Measurements from ENCODE around the gene TTC17.

The TTC17 gene

GRCh38 chr11:43358801-43359421 is at the start of gene TTC17:
Gene TTC17, plus strand, starts transcription at chr11:43358920. Its CDS starts 35 bp downstream, at chr11:43358955.
- peak within 1 kb of the TSS; percentile 95 for H2AFZ ChIP-seq (ENCODE audit: low read depth, low read length, severe bottlenecking)
- no peaks in the 10 kb centered on the region for H3F3A ChIP-seq (ENCODE audit: insufficient read depth)
- H3K4me3 ChIP-seq (ENCODE audit: insufficient read depth, low read length, poor library complexity, severe bottlenecking), result peak within 1 kb of the TSS; percentile 92
- peak within 1 kb of the TSS; percentile 89 for H3K4me2 ChIP-seq (ENCODE audit: low read depth, low read length, poor library complexity, severe bottlenecking)
- no peaks in the 10 kb centered on the region; the same call in 1 of the 2 replicates for H4K20me1 ChIP-seq (ENCODE audit: low read depth, low read length)
- H3K9me3 ChIP-seq (ENCODE audit: insufficient read depth, low read length), result no peaks in the 10 kb centered on the region
- H3K36me3 ChIP-seq (ENCODE audit: low read length), result no peaks in the 10 kb centered on the region
- peaks cover 50% of the 10 kb centered on the region for H3K79me2 ChIP-seq (ENCODE audit: insufficient read depth, low read length)
- no peak for TF ChIP-seq EZH2phosphoT487 (conservative IDR thresholded peaks at IDR 0.05; ENCODE audit: low read length)
- no peak for TF ChIP-seq CTCF (IDR thresholded peaks at IDR 0.05; ENCODE audit: insufficient read depth, low read length, poor library complexity, severe bottlenecking)
- no peaks in the 10 kb centered on the region for H3K9me2 ChIP-seq (replicated peaks; ENCODE audit: insufficient read depth, low read length)
- no peaks in the 10 kb centered on the region for H3K27me3 ChIP-seq (ENCODE audit: low read length)
- peak within 1 kb of the TSS; percentile 84 for H3K9ac ChIP-seq (ENCODE audit: low read length)
- peak within 1 kb of the TSS; percentile 70 for H3K27ac ChIP-seq (ENCODE audit: low read depth, low read length)

- TF ChIP-seq EZH2phosphoT487 (conservative IDR thresholded peaks at IDR 0.05; ENCODE audit: low read length) (no peak), CTCF (IDR thresholded peaks at IDR 0.05; ENCODE audit: insufficient read depth, low read length, poor library complexity, severe bottlenecking) (peak; percentile 58)
These were observed 46.7 kb upstream of the TTC17 start, which contains the start of gene API5 for GRCh38 chr11:43311791-43312607. Gene API5, plus strand, starts transcription at chr11:43311996. Its CDS starts 132 bp downstream, at chr11:43312128.

GRCh38 chr11:43315966-43316365 is 42.8 kb upstream of the TTC17 start:
- no peak overlapping the region for H3K27ac ChIP-seq (ENCODE audit: low read depth, low read length)
- peaks cover 32% of the 10 kb centered on the region for H4K20me1 ChIP-seq (ENCODE audit: low read depth, low read length)
- H3K9me3 ChIP-seq (ENCODE audit: insufficient read depth, low read length), result no peaks in the 10 kb centered on the region

More at GRCh38 chr11:43311791-43312607, 46.7 kb upstream of the TTC17 start, which contains the start of gene API5:
- Histone ChIP-seq H3K9ac (ENCODE audit: low read length) (peak within 1 kb of the TSS; percentile 72), H3K4me3 (ENCODE audit: insufficient read depth, low read length, poor library complexity, severe bottlenecking) (peak within 1 kb of the TSS; percentile 62), H3K27me3 (ENCODE audit: low read length) (no peaks in the 10 kb centered on the region), H3K9me3 (ENCODE audit: insufficient read depth, low read length) (no peaks in the 10 kb centered on the region), H3K9me2 (replicated peaks; ENCODE audit: insufficient read depth, low read length) (no peaks in the 10 kb centered on the region), H2AFZ (ENCODE audit: low read depth, low read length, severe bottlenecking) (peak within 1 kb of the TSS; percentile 99), H3F3A (ENCODE audit: insufficient read depth) (0 out of 2 replicates have a peak, but pooled peaks cover 4% of the 10 kb centered on the region), H3K36me3 (ENCODE audit: low read length) (peaks cover 3% of the 10 kb centered on the region; the same call in 1 of the 2 replicates), H4K20me1 (ENCODE audit: low read depth, low read length) (peaks cover 23% of the 10 kb centered on the region), H3K79me2 (ENCODE audit: insufficient read depth, low read length) (peaks cover 51% of the 10 kb centered on the region), H3K4me2 (ENCODE audit: low read depth, low read length, poor library complexity, severe bottlenecking) (peak within 1 kb of the TSS; percentile 88), H3K27ac (ENCODE audit: low read depth, low read length) (peak within 1 kb of the TSS; percentile 2)

More at GRCh38 chr11:43315966-43316365, 42.8 kb upstream of the TTC17 start:
- Histone ChIP-seq H3F3A (ENCODE audit: insufficient read depth) (0 out of 2 replicates have a peak, but pooled peaks cover 4% of the 10 kb centered on the region), H3K36me3 (ENCODE audit: low read length) (peaks cover 18% of the 10 kb centered on the region; the same call in 1 of the 2 replicates), H3K4me3 (ENCODE audit: insufficient read depth, low read length, poor library complexity, severe bottlenecking) (no peak overlapping the region), H3K9me2 (replicated peaks; ENCODE audit: insufficient read depth, low read length) (no peaks in the 10 kb centered on the region), H2AFZ (ENCODE audit: low read depth, low read length, severe bottlenecking) (no peak overlapping the region), H3K27me3 (ENCODE audit: low read length) (no peaks in the 10 kb centered on the region), H3K79me2 (ENCODE audit: insufficient read depth, low read length) (peaks cover 70% of the 10 kb centered on the region), H3K4me2 (ENCODE audit: low read depth, low read length, poor library complexity, severe bottlenecking) (peak overlapping the region; percentile 20), H3K9ac (ENCODE audit: low read length) (no peak overlapping the region)
- TF ChIP-seq EZH2phosphoT487 (conservative IDR thresholded peaks at IDR 0.05; ENCODE audit: low read length) (no peak), CTCF (IDR thresholded peaks at IDR 0.05; ENCODE audit: insufficient read depth, low read length, poor library complexity, severe bottlenecking) (no peak)

Data from SU-DHL-6 (cell line).